ENCODE data around the gene ABCD4.
"Not testable (repeated sequence)": the region's sequence is repeated elsewhere in the genome, so short reads cannot be mapped to it uniquely, and the experiment has no call there.

Gene ABCD4

GRCh38 chr14:74286736-74287135 is 16.0 kb downstream of the ABCD4 start:
- H3K36me3 Mint-ChIP-seq (ENCODE audit: low read depth), result peaks cover 45% of the 10 kb centered on the region

GRCh38 chr14:74281069-74281468 is 21.7 kb downstream of the ABCD4 start:
- Mint-ChIP-seq H3K4me3 (no peak overlapping the region), H3K27me3 (no peaks in the 10 kb centered on the region), H3K4me1 (ENCODE audit: low read depth) (no peaks in the 10 kb centered on the region), H3K27ac (no peak overlapping the region), H3K9me3 (peaks cover 3% of the 10 kb centered on the region), H3K36me3 (ENCODE audit: low read depth) (peaks cover 25% of the 10 kb centered on the region)

More at GRCh38 chr14:74286736-74287135, 16.0 kb downstream of the ABCD4 start:
- no peaks in the 10 kb centered on the region for H3K27me3 Mint-ChIP-seq
- H3K4me3 Mint-ChIP-seq, result no peak overlapping the region
- no peaks in the 10 kb centered on the region for H3K9me3 Mint-ChIP-seq
- H3K4me1 Mint-ChIP-seq (ENCODE audit: low read depth), result no peaks in the 10 kb centered on the region
- H3K27ac Mint-ChIP-seq, result no peak overlapping the region

GRCh38 chr14:74278080-74278479 is 24.7 kb downstream of the ABCD4 start:
- Mint-ChIP-seq H3K27ac (no peak overlapping the region), H3K4me1 (ENCODE audit: low read depth) (peaks cover 6% of the 10 kb centered on the region), H3K9me3 (peaks cover 3% of the 10 kb centered on the region), H3K36me3 (ENCODE audit: low read depth) (peaks cover 9% of the 10 kb centered on the region), H3K27me3 (no peaks in the 10 kb centered on the region), H3K4me3 (no peak overlapping the region)

- Mint-ChIP-seq H3K9me3 (peaks cover 3% of the 10 kb centered on the region), H3K36me3 (ENCODE audit: low read depth) (peaks cover 4% of the 10 kb centered on the region), H3K4me1 (ENCODE audit: low read depth) (peaks cover 6% of the 10 kb centered on the region), H3K4me3 (no peak overlapping the region), H3K27ac (no peak overlapping the region), H3K27me3 (peaks cover 12% of the 10 kb centered on the region)
These were observed 27.4 kb downstream of the ABCD4 start for GRCh38 chr14:74275241-74275841.

- Mint-ChIP-seq H3K9me3 (no peaks in the 10 kb centered on the region), H3K36me3 (ENCODE audit: low read depth) (no peaks in the 10 kb centered on the region), H3K27me3 (peaks cover 16% of the 10 kb centered on the region), H3K27ac (no peak overlapping the region), H3K4me3 (no peak overlapping the region), H3K4me1 (ENCODE audit: low read depth) (peaks cover 6% of the 10 kb centered on the region)
These were observed 31.4 kb downstream of the ABCD4 start for GRCh38 chr14:74271365-74271764.

- peaks cover 16% of the 10 kb centered on the region for H3K27me3 Mint-ChIP-seq
- H3K27ac Mint-ChIP-seq; H3K4me1 Mint-ChIP-seq (ENCODE audit: low read depth); H3K9me3 Mint-ChIP-seq; H3K4me3 Mint-ChIP-seq; H3K36me3 Mint-ChIP-seq (ENCODE audit: low read depth): not testable (repeated sequence)
These were observed 32.2 kb downstream of the ABCD4 start for GRCh38 chr14:74270382-74271177.

- no peaks in the 10 kb centered on the region for H3K36me3 Mint-ChIP-seq (ENCODE audit: low read depth)
- H3K4me1 Mint-ChIP-seq (ENCODE audit: low read depth), result no peaks in the 10 kb centered on the region
- peaks cover 16% of the 10 kb centered on the region for H3K27me3 Mint-ChIP-seq
- no peak overlapping the region for H3K27ac Mint-ChIP-seq
- no peaks in the 10 kb centered on the region for H3K9me3 Mint-ChIP-seq
- no peak overlapping the region for H3K4me3 Mint-ChIP-seq
These were observed 35.1 kb downstream of the ABCD4 start for GRCh38 chr14:74267588-74267987.

- Mint-ChIP-seq H3K27ac (no peak overlapping the region), H3K4me3 (no peak overlapping the region), H3K4me1 (ENCODE audit: low read depth) (no peaks in the 10 kb centered on the region), H3K9me3 (no peaks in the 10 kb centered on the region), H3K36me3 (ENCODE audit: low read depth) (no peaks in the 10 kb centered on the region), H3K27me3 (peaks cover 4% of the 10 kb centered on the region)
These were observed 37.3 kb downstream of the ABCD4 start for GRCh38 chr14:74265301-74265965.

- H3K36me3 Mint-ChIP-seq (ENCODE audit: low read depth), result no peaks in the 10 kb centered on the region
- no peaks in the 10 kb centered on the region for H3K4me1 Mint-ChIP-seq (ENCODE audit: low read depth)
- no peak overlapping the region for H3K27ac Mint-ChIP-seq
- H3K4me3 Mint-ChIP-seq, result no peak overlapping the region
- no peaks in the 10 kb centered on the region for H3K9me3 Mint-ChIP-seq
- no peaks in the 10 kb centered on the region for H3K27me3 Mint-ChIP-seq
These were observed 38.8 kb downstream of the ABCD4 start for GRCh38 chr14:74263921-74264320.

- Mint-ChIP-seq H3K4me1 (ENCODE audit: low read depth) (no peaks in the 10 kb centered on the region), H3K27ac (no peak overlapping the region), H3K36me3 (ENCODE audit: low read depth) (no peaks in the 10 kb centered on the region), H3K27me3 (no peaks in the 10 kb centered on the region), H3K4me3 (no peak overlapping the region), H3K9me3 (no peaks in the 10 kb centered on the region)
These were observed 39.6 kb downstream of the ABCD4 start for GRCh38 chr14:74263181-74263580.

GRCh38 chr14:74262076-74262475 is 40.7 kb downstream of the ABCD4 start:
- H3K36me3 Mint-ChIP-seq (ENCODE audit: low read depth), result no peaks in the 10 kb centered on the region
- no peak overlapping the region for H3K27ac Mint-ChIP-seq
- peaks cover 4% of the 10 kb centered on the region for H3K27me3 Mint-ChIP-seq
- no peaks in the 10 kb centered on the region for H3K9me3 Mint-ChIP-seq
- H3K4me3 Mint-ChIP-seq, result no peak overlapping the region
- peaks cover 2% of the 10 kb centered on the region for H3K4me1 Mint-ChIP-seq (ENCODE audit: low read depth)

- Mint-ChIP-seq H3K36me3 (ENCODE audit: low read depth) (no peaks in the 10 kb centered on the region), H3K27me3 (peaks cover 4% of the 10 kb centered on the region), H3K4me1 (ENCODE audit: low read depth) (peaks cover 6% of the 10 kb centered on the region), H3K4me3 (no peak overlapping the region), H3K27ac (no peak overlapping the region), H3K9me3 (no peaks in the 10 kb centered on the region)
These were observed 41.4 kb downstream of the ABCD4 start for GRCh38 chr14:74261288-74261687.

GRCh38 chr14:74260525-74261233 is 42.1 kb downstream of the ABCD4 start:
- Mint-ChIP-seq H3K4me3 (no peak overlapping the region), H3K9me3 (no peaks in the 10 kb centered on the region), H3K36me3 (ENCODE audit: low read depth) (no peaks in the 10 kb centered on the region), H3K4me1 (ENCODE audit: low read depth) (peaks cover 6% of the 10 kb centered on the region), H3K27me3 (peaks cover 4% of the 10 kb centered on the region), H3K27ac (no peak overlapping the region)

GRCh38 chr14:74259513-74259912 is 43.2 kb downstream of the ABCD4 start:
- Mint-ChIP-seq H3K9me3 (no peaks in the 10 kb centered on the region), H3K27ac (no peak overlapping the region), H3K36me3 (ENCODE audit: low read depth) (no peaks in the 10 kb centered on the region), H3K4me3 (no peak overlapping the region), H3K4me1 (ENCODE audit: low read depth) (peaks cover 6% of the 10 kb centered on the region), H3K27me3 (peaks cover 4% of the 10 kb centered on the region)

GRCh38 chr14:74258764-74259035 is 44.0 kb downstream of the ABCD4 start:
- Mint-ChIP-seq H3K4me1 (ENCODE audit: low read depth) (peaks cover 6% of the 10 kb centered on the region), H3K9me3 (no peaks in the 10 kb centered on the region), H3K4me3 (no peak overlapping the region), H3K27me3 (peaks cover 4% of the 10 kb centered on the region), H3K36me3 (ENCODE audit: low read depth) (no peaks in the 10 kb centered on the region), H3K27ac (no peak overlapping the region)

All from stimulated activated naive CD8-positive, alpha-beta T cell treated with anti-CD3 and anti-CD28 coated beads, Interleukin-15, Interleukin-2, amounts not matched to agents 100 ng/mL and 50 ng/mL, for 24 hours (primary cell).